Measurements from ENCODE around the gene OPALIN. TPM values are rescaled to one million over a fixed set of nuclear protein-coding genes. Genes with fewer than 3 reads are reported as not detected.

Gene OPALIN, protein sequence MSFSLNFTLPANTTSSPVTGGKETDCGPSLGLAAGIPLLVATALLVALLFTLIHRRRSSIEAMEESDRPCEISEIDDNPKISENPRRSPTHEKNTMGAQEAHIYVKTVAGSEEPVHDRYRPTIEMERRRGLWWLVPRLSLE
- total RNA-seq: not detected

DNA sequence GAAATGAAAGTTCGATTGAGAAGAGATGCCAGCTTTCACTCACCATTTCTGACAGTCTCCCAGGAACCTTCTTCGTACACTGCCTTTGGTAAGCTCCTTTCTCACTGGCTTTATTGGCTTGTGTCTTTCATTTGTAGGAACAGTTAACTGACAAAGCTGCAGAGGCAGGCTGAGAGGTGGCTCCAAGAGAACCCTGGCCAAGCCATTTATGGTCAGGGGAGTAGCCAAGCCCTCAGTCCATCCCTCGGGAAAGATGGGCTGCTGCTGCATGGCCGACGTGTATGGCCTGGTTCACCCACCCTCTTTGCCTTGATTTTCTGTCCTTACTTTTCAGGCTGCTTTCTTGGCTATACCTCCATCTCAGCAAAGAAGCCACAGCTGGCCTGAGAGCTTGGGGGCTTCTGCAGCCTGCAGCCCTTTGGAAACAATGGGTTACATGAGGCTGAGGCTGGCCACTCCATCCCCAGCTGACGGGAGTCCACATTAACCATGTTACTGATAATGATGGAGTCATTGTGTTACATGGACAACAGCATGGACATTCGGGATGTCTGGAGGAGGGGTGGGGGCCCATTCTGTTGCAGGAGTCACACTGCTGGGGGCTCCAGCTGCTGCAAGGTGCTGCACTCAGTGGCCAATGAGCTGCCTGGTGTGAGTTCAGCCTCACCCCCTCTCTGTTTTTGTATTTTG is at the start of gene OPALIN:
Gene OPALIN (minus strand): TSS at position 152 of the 690 bp plus-strand sequence. CDS start 106 bp downstream, at position 46.
- H3K27ac Mint-ChIP-seq: no peak within 1 kb of the TSS
- intact Hi-C loops (cut with micrococcal nuclease): no loop called here
- H3K9me3 Mint-ChIP-seq: no peaks in the 10 kb centered on the region
- H3K36me3 Mint-ChIP-seq (ENCODE audit: low read depth): no peaks in the 10 kb centered on the region
- DNase-seq: no peak
- peaks cover 4% of the 10 kb centered on the region for H3K27me3 Mint-ChIP-seq (ENCODE audit: low read depth)
- no peaks in the 10 kb centered on the region for H3K4me1 Mint-ChIP-seq (ENCODE audit: low read depth)
- CTCF ChIA-PET: interaction anchor here (1.5 to 2.7 kb wide), 2 partner anchors 11 to 16 kb away, joined by 6 to 9 read pairs; no protein-coding TSS in a partner anchor
- H3K4me3 Mint-ChIP-seq: no peak within 1 kb of the TSS

DNA sequence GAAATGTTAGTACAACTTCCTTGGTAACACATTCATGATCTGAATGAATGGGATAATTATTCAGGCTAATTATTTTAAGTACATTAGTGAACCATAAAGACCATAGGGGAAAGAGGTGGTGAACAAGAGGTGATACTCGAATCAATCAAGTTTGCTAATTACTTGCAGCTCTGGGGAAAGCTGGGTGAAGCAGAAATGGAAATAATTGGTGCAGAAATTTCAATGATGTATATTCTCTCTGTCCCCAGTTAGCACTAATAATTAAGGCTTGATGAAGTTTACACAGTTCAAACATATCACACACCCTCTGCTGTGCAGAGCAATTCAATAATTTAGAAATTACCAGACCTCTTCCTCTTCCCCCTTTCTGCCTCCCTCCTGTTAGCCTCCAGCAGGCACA is 49.4 kb upstream of the OPALIN start:
- intact Hi-C loops (cut with micrococcal nuclease): no loop called here
- H3K27ac Mint-ChIP-seq: no peak overlapping the region
- DNase-seq: no peak
- H3K4me3 Mint-ChIP-seq: no peak overlapping the region
- CTCF ChIA-PET: no interaction called here
- no peaks in the 10 kb centered on the region for H3K4me1 Mint-ChIP-seq (ENCODE audit: low read depth)
- H3K9me3 Mint-ChIP-seq: no peaks in the 10 kb centered on the region
- H3K36me3 Mint-ChIP-seq (ENCODE audit: low read depth): no peaks in the 10 kb centered on the region
- H3K27me3 Mint-ChIP-seq (ENCODE audit: low read depth): peaks cover 19% of the 10 kb centered on the region

DNA sequence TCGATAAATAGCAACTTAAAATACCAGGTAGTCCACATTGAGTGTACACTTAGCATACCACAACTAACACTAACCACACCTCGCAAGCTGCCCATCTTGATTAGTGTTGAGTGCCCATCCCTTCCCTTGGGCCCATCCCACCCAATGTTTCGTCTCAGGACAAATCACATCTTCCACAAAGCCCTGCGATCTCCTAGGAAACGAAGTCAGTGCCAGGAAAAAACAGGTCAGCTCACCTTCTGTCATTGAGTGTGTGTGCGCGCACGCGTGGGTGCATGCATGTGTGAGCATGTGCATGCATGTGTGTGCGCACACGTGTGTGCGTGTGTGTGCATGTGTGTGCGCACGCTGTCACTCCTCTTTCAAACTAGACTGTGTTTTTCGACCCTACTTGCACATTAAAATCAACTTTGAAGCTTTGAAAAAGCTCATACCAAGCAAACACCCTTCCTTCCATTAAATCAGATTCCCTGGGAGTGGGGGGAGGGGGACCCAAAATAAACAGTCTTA is 48.8 kb upstream of the OPALIN start:
- H3K36me3 Mint-ChIP-seq (ENCODE audit: low read depth): no peaks in the 10 kb centered on the region
- peaks cover 16% of the 10 kb centered on the region for H3K27me3 Mint-ChIP-seq (ENCODE audit: low read depth)
- intact Hi-C loops (cut with micrococcal nuclease): no loop called here
- H3K27ac Mint-ChIP-seq: no peak overlapping the region
- H3K4me3 Mint-ChIP-seq: no peak overlapping the region
- H3K9me3 Mint-ChIP-seq: no peaks in the 10 kb centered on the region
- no peak for DNase-seq
- H3K4me1 Mint-ChIP-seq (ENCODE audit: low read depth): no peaks in the 10 kb centered on the region
- CTCF ChIA-PET: interaction anchor here (0.6 kb wide), 1 partner anchor 33 kb away, joined by 3 read pairs; no protein-coding TSS in a partner anchor

DNA sequence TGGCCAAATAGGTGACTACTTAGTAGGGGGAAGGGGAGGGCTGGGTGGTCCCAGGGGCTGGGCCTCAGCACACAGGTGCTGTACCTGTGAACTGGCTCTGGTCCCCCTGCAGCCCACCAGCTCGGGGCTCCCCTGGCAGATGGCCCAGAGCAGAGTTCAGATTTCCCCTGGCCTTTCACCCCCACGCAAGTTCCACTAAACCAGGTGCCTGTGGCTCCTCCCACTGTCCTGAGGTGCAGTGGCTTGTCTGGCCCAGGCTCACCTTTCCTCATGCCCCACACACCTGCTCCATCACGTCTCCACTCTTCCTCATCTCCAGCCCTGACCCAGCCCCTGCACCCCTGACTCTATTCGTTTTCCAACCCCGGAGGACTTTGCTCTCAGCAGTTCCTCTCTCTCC is 47.3 kb upstream of the OPALIN start:
- H3K9me3 Mint-ChIP-seq: no peaks in the 10 kb centered on the region
- no peaks in the 10 kb centered on the region for H3K4me1 Mint-ChIP-seq (ENCODE audit: low read depth)
- intact Hi-C loops (cut with micrococcal nuclease): no loop called here
- DNase-seq: no peak
- H3K27ac Mint-ChIP-seq: no peak overlapping the region
- no peaks in the 10 kb centered on the region for H3K36me3 Mint-ChIP-seq (ENCODE audit: low read depth)
- peaks cover 19% of the 10 kb centered on the region for H3K27me3 Mint-ChIP-seq (ENCODE audit: low read depth)
- no peak overlapping the region for H3K4me3 Mint-ChIP-seq
- CTCF ChIA-PET: no interaction called here

DNA sequence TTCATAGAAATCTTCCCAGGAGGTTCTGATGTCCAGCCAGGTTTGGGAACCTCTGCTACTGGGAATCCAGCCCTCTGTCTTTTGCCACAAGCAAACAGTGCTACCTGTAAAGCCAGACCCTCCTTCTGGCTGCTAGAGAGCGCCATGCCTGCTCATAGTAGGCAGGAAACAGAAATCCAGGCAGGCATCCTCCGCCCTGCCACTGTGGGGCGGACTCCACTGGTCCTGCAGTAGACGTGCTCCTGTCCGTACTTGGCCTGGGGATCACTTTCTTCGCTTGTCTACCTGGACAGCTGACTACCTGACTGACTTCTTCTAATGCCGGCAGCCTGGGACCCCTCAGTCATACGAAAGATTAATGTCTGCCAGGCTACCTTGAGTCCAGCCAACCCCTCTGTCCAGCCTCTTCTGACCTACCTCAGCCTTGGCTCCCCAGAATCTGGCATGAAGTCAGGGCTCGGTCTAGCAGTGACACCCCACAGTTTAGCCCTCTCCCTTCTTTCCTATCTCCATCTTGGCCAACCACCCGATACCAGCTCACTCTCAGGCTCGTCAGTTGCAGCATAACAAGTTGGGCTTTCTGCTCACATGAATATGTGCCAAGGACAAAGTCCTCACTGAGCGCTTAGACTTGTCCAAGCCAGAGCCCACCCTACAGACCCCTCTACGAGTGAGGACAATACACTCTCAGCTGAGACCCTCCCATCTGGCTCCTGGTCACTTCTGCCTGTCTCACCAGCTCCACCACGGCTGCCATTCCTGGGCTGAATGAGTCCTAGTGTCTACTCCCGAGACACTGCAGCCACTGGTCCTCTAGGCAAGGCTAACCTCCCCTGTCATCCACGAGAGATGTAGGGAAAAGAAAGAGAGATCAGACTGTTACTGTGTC is 43.9 kb upstream of the OPALIN start:
- Mint-ChIP-seq H3K9me3 (no peaks in the 10 kb centered on the region), H3K4me1 (ENCODE audit: low read depth) (no peaks in the 10 kb centered on the region), H3K36me3 (ENCODE audit: low read depth) (no peaks in the 10 kb centered on the region), H3K27ac (no peak overlapping the region), H3K27me3 (ENCODE audit: low read depth) (peaks cover 25% of the 10 kb centered on the region), H3K4me3 (no peak overlapping the region)
- CTCF ChIA-PET: interaction anchor here (0.6 kb wide), 1 partner anchor 22 kb away, joined by 3 read pairs; no protein-coding TSS in a partner anchor
- no peak for DNase-seq
- intact Hi-C loops (cut with micrococcal nuclease): no loop called here

DNA sequence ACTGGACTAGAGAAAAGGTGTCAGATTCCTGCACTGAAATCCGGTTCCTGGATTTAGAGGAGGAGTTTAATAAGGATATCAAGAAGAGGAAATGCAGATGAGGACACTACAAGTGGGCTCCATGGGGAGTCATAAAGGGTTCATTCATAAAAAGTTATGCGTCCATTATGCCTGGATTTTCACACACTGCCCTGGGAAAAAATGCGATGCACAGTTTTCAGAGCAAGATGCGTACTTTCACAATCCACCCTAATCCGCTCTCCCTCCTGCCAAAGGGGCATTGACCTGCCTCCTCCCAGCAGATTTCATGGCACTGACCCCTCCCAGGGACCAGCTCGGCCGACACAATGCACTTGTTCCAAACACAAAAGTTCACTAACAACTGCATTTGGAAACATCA is 42.2 kb upstream of the OPALIN start:
- H3K36me3 Mint-ChIP-seq (ENCODE audit: low read depth): no peaks in the 10 kb centered on the region
- no peak overlapping the region for H3K4me3 Mint-ChIP-seq
- CTCF ChIA-PET: no interaction called here
- no peaks in the 10 kb centered on the region for H3K9me3 Mint-ChIP-seq
- H3K27ac Mint-ChIP-seq: no peak overlapping the region
- peaks cover 21% of the 10 kb centered on the region for H3K27me3 Mint-ChIP-seq (ENCODE audit: low read depth)
- DNase-seq: no peak
- intact Hi-C loops (cut with micrococcal nuclease): no loop called here
- H3K4me1 Mint-ChIP-seq (ENCODE audit: low read depth): no peaks in the 10 kb centered on the region

DNA sequence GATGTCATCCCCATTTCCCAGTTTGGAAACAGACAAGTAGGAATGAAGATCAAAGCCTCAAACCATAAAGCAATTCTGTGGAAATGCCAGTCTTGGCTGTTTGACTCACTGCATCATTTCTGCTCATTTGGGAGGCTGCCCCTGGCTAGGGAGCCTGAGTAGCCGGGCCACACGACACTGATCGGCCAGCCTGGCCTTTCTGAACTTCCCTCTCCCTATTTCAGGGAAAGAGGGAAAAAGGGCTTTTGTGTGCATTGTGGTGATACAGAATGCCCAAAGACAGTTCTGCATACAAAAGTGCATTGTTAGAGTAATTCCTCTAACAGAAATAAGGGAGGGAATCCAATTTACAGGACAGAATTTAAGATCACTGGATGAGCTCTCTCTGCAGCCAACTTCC is 41.7 kb upstream of the OPALIN start:
- Mint-ChIP-seq H3K4me3 (no peak overlapping the region), H3K27ac (no peak overlapping the region), H3K4me1 (ENCODE audit: low read depth) (no peaks in the 10 kb centered on the region), H3K9me3 (no peaks in the 10 kb centered on the region), H3K27me3 (ENCODE audit: low read depth) (peaks cover 21% of the 10 kb centered on the region), H3K36me3 (ENCODE audit: low read depth) (no peaks in the 10 kb centered on the region)
- DNase-seq: no peak
- CTCF ChIA-PET: no interaction called here
- intact Hi-C loops (cut with micrococcal nuclease): no loop called here

DNA sequence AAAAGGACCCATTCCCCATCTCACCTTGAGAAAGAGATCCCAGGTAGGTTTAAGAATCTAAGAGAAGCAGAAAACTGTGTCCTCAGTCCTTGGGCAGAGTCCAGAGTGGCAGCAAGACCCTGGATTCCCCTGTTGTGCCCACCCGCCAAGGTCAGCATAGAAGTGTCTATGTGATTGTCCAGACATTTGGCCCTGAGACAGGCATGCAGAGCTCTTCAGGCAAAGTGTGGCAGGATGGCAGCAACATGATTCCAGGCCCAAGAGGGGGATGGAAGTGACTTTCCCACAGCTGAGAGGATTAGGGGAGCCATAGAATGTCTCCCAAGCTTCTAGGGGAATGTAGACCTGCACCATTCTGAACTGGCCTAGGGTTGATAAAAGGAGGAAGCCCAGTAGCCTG is 39.1 kb upstream of the OPALIN start:
- H3K36me3 Mint-ChIP-seq (ENCODE audit: low read depth): no peaks in the 10 kb centered on the region
- H3K27me3 Mint-ChIP-seq (ENCODE audit: low read depth): peaks cover 21% of the 10 kb centered on the region
- intact Hi-C loops (cut with micrococcal nuclease): loop anchor here (5.0 kb wide), 2 partner anchors 244 to 629 kb away; no protein-coding TSS in a partner anchor
- H3K4me3 Mint-ChIP-seq: no peak overlapping the region
- H3K4me1 Mint-ChIP-seq (ENCODE audit: low read depth): no peaks in the 10 kb centered on the region
- H3K9me3 Mint-ChIP-seq: no peaks in the 10 kb centered on the region
- DNase-seq: no peak
- CTCF ChIA-PET: interaction anchor here (0.6 to 4.1 kb wide), 2 partner anchors 23 to 120 kb away, joined by 3 to 20 read pairs; no protein-coding TSS in a partner anchor
- no peak overlapping the region for H3K27ac Mint-ChIP-seq

DNA sequence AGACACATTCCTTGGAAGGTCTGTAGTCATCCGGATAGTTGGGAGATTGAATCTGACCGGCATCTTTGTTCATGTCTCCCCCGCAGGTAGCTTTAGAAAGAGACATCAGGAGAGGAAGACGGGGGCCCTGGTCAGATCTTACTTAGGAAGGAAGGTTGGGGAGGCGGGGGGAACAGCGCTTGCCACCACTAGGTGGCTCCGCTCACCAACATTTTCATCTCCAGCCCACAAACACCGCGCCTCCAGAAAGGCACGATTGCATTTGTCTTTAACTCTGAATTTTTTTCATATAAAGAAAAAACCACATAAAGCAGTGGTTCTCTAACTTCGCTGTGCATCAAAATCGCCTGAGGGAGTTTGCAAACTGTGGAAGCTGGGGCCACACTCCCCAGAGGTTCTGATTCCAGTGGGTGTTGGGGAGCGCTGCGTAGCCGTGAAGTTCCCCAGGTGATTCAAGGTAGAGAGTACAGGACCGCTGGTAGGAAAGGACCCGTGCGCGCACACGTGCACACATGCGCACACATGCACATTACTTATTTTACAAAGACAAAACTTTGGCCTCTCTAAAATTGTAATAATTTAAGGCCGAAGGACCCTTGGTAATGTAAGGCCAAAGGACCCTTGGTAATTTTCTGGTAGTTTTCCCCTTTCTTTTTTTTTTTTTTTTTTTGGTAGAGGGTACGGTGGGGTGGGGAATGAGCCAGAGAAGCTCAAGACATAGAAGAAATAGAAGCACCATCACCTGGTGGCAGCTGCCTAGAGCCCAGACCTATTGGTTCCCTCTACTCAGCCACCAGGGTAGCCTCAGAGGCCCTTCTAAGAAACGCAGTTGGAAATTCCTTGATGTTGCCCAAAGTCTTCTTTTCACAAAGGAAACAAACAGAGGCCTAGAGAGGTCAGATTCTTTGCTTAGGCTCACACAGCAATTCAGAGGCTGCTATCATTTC is 37.4 kb upstream of the OPALIN start:
- intact Hi-C loops (cut with micrococcal nuclease): loop anchor here (1.0 to 5.0 kb wide), 7 partner anchors 21 to 631 kb away; partner anchors contain the start of genes PIK3AP1 and TLL2
- Mint-ChIP-seq H3K4me3 (peak overlapping the region; percentile 28), H3K4me1 (ENCODE audit: low read depth) (no peaks in the 10 kb centered on the region), H3K27ac (no peak overlapping the region), H3K36me3 (ENCODE audit: low read depth) (no peaks in the 10 kb centered on the region), H3K27me3 (ENCODE audit: low read depth) (peaks cover 15% of the 10 kb centered on the region), H3K9me3 (no peaks in the 10 kb centered on the region)
- CTCF ChIA-PET: interaction anchor here (0.6 to 4.1 kb wide), 13 partner anchors 10 to 1644 kb away, joined by 3 to 20 read pairs (median 4); partner anchors contain the start of gene TLL2
- DNase-seq: peak; percentile 75

DNA sequence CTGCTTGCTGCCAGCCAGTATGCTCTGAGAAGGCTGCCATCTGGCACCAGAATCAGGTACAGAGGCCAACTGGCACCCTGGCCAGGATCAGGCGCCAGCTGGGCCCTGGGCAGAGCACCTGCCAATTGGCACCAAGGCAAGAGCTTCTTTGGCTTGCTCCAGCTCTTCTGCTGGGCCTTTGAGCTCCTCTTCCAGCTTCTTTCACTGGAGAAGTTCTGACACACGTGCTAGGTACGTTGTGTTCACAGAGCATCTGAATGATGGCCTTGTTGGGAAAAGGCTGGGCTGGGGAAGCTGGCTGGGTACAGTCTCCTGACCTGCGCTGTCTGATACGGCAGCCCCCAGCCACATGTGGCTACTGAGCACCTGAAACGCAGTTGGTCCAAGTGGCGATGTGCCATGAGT is 31.7 kb upstream of the OPALIN start:
- H3K27me3 Mint-ChIP-seq (ENCODE audit: low read depth): peaks cover 1% of the 10 kb centered on the region
- H3K9me3 Mint-ChIP-seq: no peaks in the 10 kb centered on the region
- H3K27ac Mint-ChIP-seq: no peak overlapping the region
- H3K4me3 Mint-ChIP-seq: no peak overlapping the region
- no peaks in the 10 kb centered on the region for H3K4me1 Mint-ChIP-seq (ENCODE audit: low read depth)
- no peak for DNase-seq
- intact Hi-C loops (cut with micrococcal nuclease): no loop called here
- CTCF ChIA-PET: interaction anchor here (0.9 to 1.1 kb wide), 2 partner anchors 124 to 253 kb away, joined by 3 read pairs; partner anchors contain the start of gene TLL2
- H3K36me3 Mint-ChIP-seq (ENCODE audit: low read depth): no peaks in the 10 kb centered on the region

DNA sequence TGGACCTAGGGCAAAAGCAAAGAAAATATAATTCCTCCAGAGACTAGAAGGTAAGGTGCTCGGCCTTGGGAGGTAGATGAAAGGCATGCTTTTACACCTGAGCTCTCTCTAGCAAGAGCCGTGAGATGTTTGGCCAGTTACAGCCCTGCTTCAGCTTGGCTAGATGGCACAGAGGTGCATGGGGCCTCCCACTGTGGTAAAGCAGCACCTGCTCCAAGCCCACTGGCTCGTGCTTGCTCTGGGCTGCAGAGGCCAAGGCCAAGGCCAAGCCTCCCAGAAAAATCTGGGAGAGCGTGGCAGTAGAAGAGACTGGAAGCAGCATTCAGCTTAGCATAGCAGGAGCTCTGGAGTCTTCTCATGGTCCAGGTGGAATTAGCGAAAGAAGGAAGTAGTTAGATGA is 31.0 kb upstream of the OPALIN start:
- H3K27ac Mint-ChIP-seq: no peak overlapping the region
- no peak for DNase-seq
- no peaks in the 10 kb centered on the region for H3K36me3 Mint-ChIP-seq (ENCODE audit: low read depth)
- CTCF ChIA-PET: interaction anchor here (0.6 to 1.1 kb wide), 2 partner anchors 254 to 280 kb away, joined by 3 to 4 read pairs; no protein-coding TSS in a partner anchor
- intact Hi-C loops (cut with micrococcal nuclease): no loop called here
- no peak overlapping the region for H3K4me3 Mint-ChIP-seq
- no peaks in the 10 kb centered on the region for H3K4me1 Mint-ChIP-seq (ENCODE audit: low read depth)
- no peaks in the 10 kb centered on the region for H3K9me3 Mint-ChIP-seq
- peaks cover 1% of the 10 kb centered on the region for H3K27me3 Mint-ChIP-seq (ENCODE audit: low read depth)
